ENCODE data around the gene CD84. TPM values are rescaled to one million over a fixed set of nuclear protein-coding genes. Genes with fewer than 3 reads are reported as not detected.

CD84 gene
- total RNA-seq, 1 donor from 2014 or later, result 8.1 TPM

GRCh38 chr1:160576390-160576789 is 2.9 kb downstream of the CD84 start:
- Histone ChIP-seq H3K4me3 (no peak overlapping the region), H3K27ac (no peak overlapping the region), H3K36me3 (no peaks in the 10 kb centered on the region), H3K4me1 (no peaks in the 10 kb centered on the region), H3K9me3 (no peaks in the 10 kb centered on the region), H3K27me3 (no peaks in the 10 kb centered on the region)
- no peak for DNase-seq (ENCODE audit: extremely low spot score in 2 of 2)
- intact Hi-C loops (cut with DNase I), result no loop called here
- TF ChIP-seq POLR2AphosphoS5 (IDR thresholded peaks at IDR 0.05; ENCODE audit: insufficient read depth in 1 of 2, low read depth in 1 of 2), result no peak
- no peak for TF ChIP-seq POLR2A (IDR thresholded peaks at IDR 0.05)
- TF ChIP-seq, protein P1, sequence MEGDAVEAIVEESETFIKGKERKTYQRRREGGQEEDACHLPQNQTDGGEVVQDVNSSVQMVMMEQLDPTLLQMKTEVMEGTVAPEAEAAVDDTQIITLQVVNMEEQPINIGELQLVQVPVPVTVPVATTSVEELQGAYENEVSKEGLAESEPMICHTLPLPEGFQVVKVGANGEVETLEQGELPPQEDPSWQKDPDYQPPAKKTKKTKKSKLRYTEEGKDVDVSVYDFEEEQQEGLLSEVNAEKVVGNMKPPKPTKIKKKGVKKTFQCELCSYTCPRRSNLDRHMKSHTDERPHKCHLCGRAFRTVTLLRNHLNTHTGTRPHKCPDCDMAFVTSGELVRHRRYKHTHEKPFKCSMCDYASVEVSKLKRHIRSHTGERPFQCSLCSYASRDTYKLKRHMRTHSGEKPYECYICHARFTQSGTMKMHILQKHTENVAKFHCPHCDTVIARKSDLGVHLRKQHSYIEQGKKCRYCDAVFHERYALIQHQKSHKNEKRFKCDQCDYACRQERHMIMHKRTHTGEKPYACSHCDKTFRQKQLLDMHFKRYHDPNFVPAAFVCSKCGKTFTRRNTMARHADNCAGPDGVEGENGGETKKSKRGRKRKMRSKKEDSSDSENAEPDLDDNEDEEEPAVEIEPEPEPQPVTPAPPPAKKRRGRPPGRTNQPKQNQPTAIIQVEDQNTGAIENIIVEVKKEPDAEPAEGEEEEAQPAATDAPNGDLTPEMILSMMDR (IDR thresholded peaks at IDR 0.05), result no peak

GRCh38 chr1:160575112-160575664 is 4.1 kb downstream of the CD84 start:
- H3K9me3 ChIP-seq, result no peaks in the 10 kb centered on the region
- H3K4me3 ChIP-seq, result no peak overlapping the region
- no peaks in the 10 kb centered on the region for H3K4me1 ChIP-seq
- TF ChIP-seq, protein P1 (IDR thresholded peaks at IDR 0.05), result no peak
- TF ChIP-seq POLR2A (IDR thresholded peaks at IDR 0.05) (no peak), POLR2AphosphoS5 (IDR thresholded peaks at IDR 0.05; ENCODE audit: insufficient read depth in 1 of 2, low read depth in 1 of 2) (no peak)
- H3K36me3 ChIP-seq, result no peaks in the 10 kb centered on the region
- intact Hi-C loops (cut with DNase I), result no loop called here
- no peak for DNase-seq (ENCODE audit: extremely low spot score in 2 of 2)
- no peak overlapping the region for H3K27ac ChIP-seq
- H3K27me3 ChIP-seq, result no peaks in the 10 kb centered on the region

DNA sequence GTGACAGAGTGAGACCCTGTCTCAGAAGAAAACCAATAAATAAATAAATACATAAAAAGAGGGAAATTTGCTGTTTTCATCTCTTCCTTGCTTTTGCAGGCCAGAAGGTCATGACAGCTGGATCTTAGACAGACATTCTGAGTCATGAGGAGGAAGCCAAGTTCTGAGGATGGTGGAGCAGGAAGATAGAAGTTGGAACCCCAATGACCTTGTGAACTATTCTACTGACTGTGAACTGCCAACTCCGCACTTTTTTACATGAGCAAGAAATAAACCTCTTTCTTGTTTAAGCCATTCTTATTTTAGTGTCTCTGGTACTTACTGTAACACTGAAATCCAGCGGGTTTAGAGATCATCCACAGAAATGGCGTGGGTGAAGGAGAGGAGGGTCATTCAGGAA is 8.5 kb downstream of the CD84 start:
- no peak for DNase-seq (ENCODE audit: extremely low spot score in 2 of 2)
- Histone ChIP-seq H3K4me3 (no peak overlapping the region), H3K4me1 (no peaks in the 10 kb centered on the region), H3K27me3 (no peaks in the 10 kb centered on the region), H3K9me3 (no peaks in the 10 kb centered on the region), H3K36me3 (no peaks in the 10 kb centered on the region), H3K27ac (no peak overlapping the region)
- intact Hi-C loops (cut with DNase I), result no loop called here
- TF ChIP-seq POLR2A (IDR thresholded peaks at IDR 0.05) (no peak), POLR2AphosphoS5 (IDR thresholded peaks at IDR 0.05; ENCODE audit: insufficient read depth in 1 of 2, low read depth in 1 of 2) (no peak)
- TF ChIP-seq, protein P1 (IDR thresholded peaks at IDR 0.05), result no peak

DNA sequence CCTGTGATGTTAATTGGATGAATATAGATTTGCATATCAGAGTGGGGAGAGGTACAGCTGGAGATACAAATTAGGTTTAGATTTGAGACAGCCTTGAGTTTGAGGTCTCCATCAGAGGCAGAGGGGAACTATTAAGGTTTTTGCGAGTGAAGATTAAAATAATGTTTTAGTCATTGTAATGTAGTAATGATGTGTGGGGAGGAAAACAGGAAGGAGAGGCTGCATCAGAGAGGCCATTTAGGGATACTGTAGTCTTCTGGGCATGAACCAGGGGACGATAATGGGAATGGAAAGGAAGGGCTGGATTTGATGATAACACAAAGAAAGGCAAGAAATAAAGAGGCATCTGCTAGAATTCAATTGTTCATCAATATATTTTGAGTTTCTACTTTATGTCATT is 9.5 kb downstream of the CD84 start:
- Histone ChIP-seq H3K27me3 (no peaks in the 10 kb centered on the region), H3K4me1 (no peaks in the 10 kb centered on the region), H3K36me3 (no peaks in the 10 kb centered on the region), H3K27ac (no peak overlapping the region), H3K4me3 (no peak overlapping the region), H3K9me3 (no peaks in the 10 kb centered on the region)
- intact Hi-C loops (cut with DNase I), result no loop called here
- DNase-seq (ENCODE audit: extremely low spot score in 2 of 2), result no peak
- TF ChIP-seq, protein P1 (IDR thresholded peaks at IDR 0.05), result no peak
- TF ChIP-seq POLR2A (IDR thresholded peaks at IDR 0.05), result no peak
- TF ChIP-seq POLR2AphosphoS5 (IDR thresholded peaks at IDR 0.05; ENCODE audit: insufficient read depth in 1 of 2, low read depth in 1 of 2), result no peak

DNA sequence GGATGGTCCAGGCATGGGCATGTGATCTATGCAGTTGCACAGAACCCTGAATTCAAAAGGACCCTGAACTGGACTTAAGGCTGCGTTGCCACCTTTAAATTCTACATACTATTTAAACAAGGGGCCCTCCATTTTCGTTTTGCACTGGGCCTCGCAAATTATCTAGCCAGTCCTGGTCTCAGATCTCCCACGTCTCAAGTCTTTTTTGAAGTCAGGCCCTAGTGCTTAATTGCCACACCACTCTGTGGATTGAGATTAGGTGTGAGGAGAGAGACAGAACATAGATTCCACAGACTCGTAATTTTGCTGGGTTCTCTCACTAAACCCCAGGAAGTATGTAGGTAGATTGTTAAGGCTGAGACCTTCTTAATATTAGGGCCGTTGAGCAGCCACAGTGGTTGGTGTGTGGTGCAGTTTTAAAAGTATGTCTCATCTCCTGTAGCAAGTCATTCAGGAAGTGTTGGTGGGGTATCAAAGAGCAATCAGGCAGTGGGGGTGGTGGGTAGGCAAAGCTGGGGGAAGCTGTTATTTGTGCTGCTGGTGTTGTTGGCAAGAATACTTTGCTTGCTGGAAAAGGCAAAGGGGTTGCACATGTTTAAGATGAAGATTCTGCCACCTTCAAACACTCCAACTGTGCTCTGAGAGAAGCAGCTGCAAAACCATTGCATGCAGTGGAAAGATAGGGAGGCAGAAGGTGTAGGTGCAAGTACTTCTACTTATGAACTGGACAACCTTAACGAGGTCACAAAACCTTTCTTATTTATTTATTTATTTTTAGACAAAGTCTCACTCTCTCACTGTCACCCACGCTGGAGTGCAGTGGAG is 11.2 kb downstream of the CD84 start:
- H3K27me3 ChIP-seq, result no peaks in the 10 kb centered on the region
- TF ChIP-seq, protein P1 (IDR thresholded peaks at IDR 0.05), result no peak
- TF ChIP-seq POLR2AphosphoS5 (IDR thresholded peaks at IDR 0.05; ENCODE audit: insufficient read depth in 1 of 2, low read depth in 1 of 2) (no peak), POLR2A (IDR thresholded peaks at IDR 0.05) (no peak)
- H3K4me3 ChIP-seq, result no peak overlapping the region
- DNase-seq (ENCODE audit: extremely low spot score in 2 of 2), result no peak
- intact Hi-C loops (cut with DNase I), result no loop called here
- H3K36me3 ChIP-seq, result no peaks in the 10 kb centered on the region
- no peaks in the 10 kb centered on the region for H3K9me3 ChIP-seq
- H3K4me1 ChIP-seq, result no peaks in the 10 kb centered on the region
- no peak overlapping the region for H3K27ac ChIP-seq
